GM18505 (cell line): Measurements from ENCODE around the gene AGFG1.
A peak's percentile ranks its signal among the peaks of the same experiment; 100 is the strongest.

ENCODE experiments used
- ATAC-seq: cut with Tn5 transposase; IDR thresholded peaks from one replicate; pipeline ENCODE4 v1.9.1; 2021; ENCODE audit not compliant: unreplicated experiment
- POLR2A ChIP-seq: IDR thresholded peaks from 4 replicates; pipeline ENCODE4 v1.6.1; 2011; ENCODE audit warnings: borderline replicate concordance; ENCODE audit not compliant: insufficient read depth, insufficient read length; ENCODE audit errors: extremely low read depth

The AGFG1 gene

DNA sequence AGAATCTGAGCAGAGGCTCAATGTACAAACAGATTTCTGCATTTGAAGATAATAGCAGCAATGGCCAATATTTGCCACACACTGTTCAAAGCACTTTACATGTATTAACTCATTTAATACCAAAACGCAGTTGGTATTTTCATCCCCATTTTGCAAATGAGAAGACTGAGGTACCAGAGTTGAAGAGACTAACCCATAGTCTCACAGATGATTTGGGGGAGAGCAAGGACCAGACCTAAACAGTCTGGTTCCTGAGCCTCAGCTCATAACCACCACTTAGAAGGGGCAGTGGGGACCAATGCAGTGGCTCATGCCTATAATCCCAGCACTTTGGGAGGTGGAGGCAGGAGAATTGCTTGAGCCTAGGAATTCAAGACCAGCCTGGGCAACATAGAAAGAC lies 18.1 kb upstream of the AGFG1 start:
- ATAC-seq = no peak

GRCh38 chr2:227454323-227454860 lies 17.6 kb upstream of the AGFG1 start:
- no peak for ATAC-seq
- TF ChIP-seq POLR2A = no peak

More for the DNA sequence above, 18.1 kb upstream of the AGFG1 start:
- TF ChIP-seq POLR2A = no peak

GRCh38 chr2:227455200-227455599 lies 16.8 kb upstream of the AGFG1 start:
- TF ChIP-seq POLR2A = no peak
- ATAC-seq = no peak

DNA sequence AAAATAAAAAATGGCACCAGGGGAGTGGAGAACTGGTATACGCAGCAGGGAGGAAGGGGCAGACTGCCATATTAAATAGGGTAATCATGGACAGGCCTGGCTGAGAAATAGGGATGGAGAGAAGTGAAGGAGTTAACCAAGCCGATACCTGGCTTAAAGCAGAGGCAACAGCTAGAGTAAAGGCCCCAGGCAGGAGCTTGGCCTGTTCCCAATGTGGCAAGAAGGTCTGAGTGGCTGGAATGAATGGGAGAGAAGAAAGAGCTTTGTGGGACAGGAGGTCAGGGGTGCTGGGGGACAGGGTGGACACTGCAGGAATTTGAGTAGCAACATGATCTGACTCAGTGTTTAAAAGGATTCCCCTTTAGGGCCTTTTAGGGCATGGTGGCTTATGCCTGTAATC lies 15.9 kb upstream of the AGFG1 start:
- TF ChIP-seq POLR2A = no peak
- no peak for ATAC-seq

DNA sequence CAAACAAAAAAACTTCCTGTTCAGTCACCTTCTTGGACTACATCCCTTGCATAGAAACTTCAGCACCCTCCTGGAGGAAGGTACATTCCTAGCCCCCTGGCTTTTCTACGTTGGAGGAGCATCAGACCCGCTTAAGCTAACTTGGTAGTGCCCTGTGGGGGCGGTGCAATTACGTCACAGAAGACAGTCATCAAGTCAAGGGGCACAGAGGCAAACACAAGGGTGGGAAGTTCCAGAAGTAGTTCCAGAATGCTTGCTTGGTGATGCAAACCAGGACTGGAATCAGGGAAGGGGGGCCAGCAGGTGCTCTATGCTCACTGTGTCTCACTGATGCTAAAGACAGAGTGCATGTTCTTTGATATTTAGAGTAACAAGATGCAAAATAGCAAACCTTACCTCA lies 15.2 kb upstream of the AGFG1 start:
- TF ChIP-seq POLR2A = no peak
- no peak for ATAC-seq

DNA sequence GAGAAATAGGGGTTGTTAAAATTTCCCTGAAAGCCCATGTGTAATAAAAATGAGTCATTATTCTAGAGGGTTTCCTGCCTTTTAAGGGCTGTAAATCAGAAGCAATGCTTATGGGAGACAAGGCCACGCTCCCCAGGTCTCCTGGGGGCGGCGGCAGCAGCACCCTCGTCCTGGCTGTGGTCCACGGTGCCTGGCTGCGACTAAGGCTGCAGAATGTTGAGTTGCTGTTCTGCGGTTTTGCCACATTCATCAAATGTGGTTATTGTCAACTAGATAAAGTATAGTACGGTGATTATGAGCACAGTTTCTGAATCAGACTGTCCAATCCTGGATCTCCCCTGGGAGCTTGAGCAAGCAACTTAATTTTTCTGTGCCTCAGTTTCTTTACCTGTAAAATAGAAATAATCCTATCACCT lies 11.9 kb upstream of the AGFG1 start:
- peak; percentile 40 for ATAC-seq
- TF ChIP-seq POLR2A = no peak

DNA sequence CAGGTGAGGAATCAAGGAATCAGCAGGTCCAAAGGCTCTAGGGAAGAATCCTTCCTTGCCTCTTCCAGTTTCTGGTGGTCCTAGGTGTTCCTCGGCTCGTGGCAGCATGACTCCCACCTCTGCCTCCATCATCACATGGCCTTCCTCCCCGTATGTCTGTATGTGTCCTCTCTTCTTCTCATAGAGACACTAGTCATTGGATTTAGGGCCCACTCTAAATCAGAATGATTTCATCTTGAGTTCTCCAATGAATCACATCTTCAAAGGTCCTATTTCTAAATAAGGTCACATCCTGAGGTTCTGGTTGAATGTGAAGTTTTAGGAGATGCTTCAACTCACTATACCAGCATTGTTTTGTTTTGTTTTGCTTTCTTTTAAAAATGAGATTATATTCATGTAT lies 11.1 kb upstream of the AGFG1 start:
- ATAC-seq = no peak
- TF ChIP-seq POLR2A = no peak

GRCh38 chr2:227461811-227462461 lies 10.0 kb upstream of the AGFG1 start:
- peak; percentile 30 for ATAC-seq
- no peak for TF ChIP-seq POLR2A

- no peak for TF ChIP-seq POLR2A
- ATAC-seq = peak; percentile 60
Observed at GRCh38 chr2:227462462-227462951, 9.4 kb upstream of the AGFG1 start.

- no peak for TF ChIP-seq POLR2A
- ATAC-seq = no peak
Observed at GRCh38 chr2:227462972-227463931, 8.7 kb upstream of the AGFG1 start.

DNA sequence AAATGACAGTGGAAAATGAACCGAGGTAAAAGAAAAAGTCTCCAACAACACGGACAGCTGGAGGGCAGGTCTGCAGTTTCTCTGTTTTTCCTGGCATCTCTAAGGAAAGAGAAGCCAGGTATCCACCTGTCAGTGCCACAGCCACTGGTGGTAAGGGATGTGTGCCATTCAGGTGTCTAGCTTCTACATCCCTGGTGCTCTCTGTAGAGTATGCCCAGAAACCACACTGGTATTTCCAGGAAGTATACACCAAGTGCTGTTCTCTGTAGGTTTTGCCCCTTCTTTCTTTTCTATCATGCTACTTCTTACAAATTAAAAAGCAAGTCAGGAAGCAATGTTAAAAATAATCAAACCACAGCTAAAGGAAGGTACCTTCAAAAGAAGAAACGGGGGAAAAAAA lies 7.6 kb upstream of the AGFG1 start:
- ATAC-seq = no peak
- no peak for TF ChIP-seq POLR2A

GRCh38 chr2:227464851-227465250 lies 7.1 kb upstream of the AGFG1 start:
- TF ChIP-seq POLR2A = no peak

DNA sequence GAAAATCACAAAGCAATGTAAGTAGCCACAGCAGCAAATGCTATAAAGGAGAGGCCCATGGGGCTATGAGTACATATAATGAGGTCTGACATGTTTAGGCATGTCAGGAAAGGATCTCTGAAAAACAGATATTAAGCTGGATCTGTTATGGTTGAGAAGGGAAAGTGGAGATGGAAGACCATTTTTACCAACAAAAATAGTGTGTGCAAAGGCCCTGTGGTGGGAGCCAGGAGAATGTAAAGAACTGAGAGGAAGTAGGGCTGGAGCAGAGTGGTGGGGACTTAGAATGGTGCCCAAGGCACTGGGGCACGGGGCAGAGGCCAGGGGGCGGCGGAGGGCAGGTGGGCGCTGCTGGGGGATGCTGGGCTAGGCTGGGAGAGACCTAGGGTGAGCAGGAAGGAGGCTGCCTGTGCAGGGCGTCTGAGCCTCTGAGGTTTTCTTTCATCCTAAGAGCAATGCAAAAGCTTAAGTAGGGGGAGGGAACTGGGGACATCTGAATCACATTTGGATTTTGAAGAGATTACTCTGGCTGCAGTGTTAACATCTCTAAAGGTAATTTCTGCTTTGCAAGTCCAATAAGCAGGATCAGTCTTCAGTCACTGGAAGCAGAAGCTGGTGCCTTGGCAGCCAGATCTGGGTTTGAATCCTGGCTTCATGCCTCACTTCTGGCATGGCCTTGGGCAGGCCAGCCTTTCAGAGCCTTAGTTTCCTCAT lies 4.9 kb upstream of the AGFG1 start:
- no peak for TF ChIP-seq POLR2A
- ATAC-seq = no peak

More at GRCh38 chr2:227464851-227465250, 7.1 kb upstream of the AGFG1 start:
- ATAC-seq = no peak
